ENCODE results near the gene PKNOX1.
"Not testable (repeated sequence)": the region's sequence is repeated elsewhere in the genome, so short reads cannot be mapped to it uniquely, and the experiment has no call there.

PKNOX1 gene

GRCh38 chr21:42973991-42974831 is at the start of gene PKNOX1:
TSS of gene PKNOX1 (plus strand) at chr21:42974562. CDS start at chr21:43004382, 29,820 bp downstream.
- DNase-seq (ENCODE audit: low read depth) = peak; percentile 76

- DNase-seq (ENCODE audit: low read depth) = no peak
Measured at GRCh38 chr21:42925114-42925926, 49.0 kb upstream of the PKNOX1 start, which contains the start of gene ERVH48-1. TSS of gene ERVH48-1 (minus strand) at chr21:42925630. CDS start at chr21:42919006, 6,624 bp downstream.

GRCh38 chr21:42927474-42928200 is 46.7 kb upstream of the PKNOX1 start:
- not testable (repeated sequence) for DNase-seq (ENCODE audit: low read depth)

- no peak for DNase-seq (ENCODE audit: low read depth)
Measured at GRCh38 chr21:42929969-42930368, 44.4 kb upstream of the PKNOX1 start.

GRCh38 chr21:42931560-42932235 is 42.7 kb upstream of the PKNOX1 start:
- DNase-seq (ENCODE audit: low read depth) = no peak

- not testable (repeated sequence) for DNase-seq (ENCODE audit: low read depth)
Measured at GRCh38 chr21:42932378-42933136, 41.8 kb upstream of the PKNOX1 start.

- DNase-seq (ENCODE audit: low read depth) = not testable (repeated sequence)
Measured at GRCh38 chr21:42933137-42933970, 41.0 kb upstream of the PKNOX1 start.

GRCh38 chr21:42933973-42934372 is 40.4 kb upstream of the PKNOX1 start:
- not testable (repeated sequence) for DNase-seq (ENCODE audit: low read depth)

GRCh38 chr21:42936360-42936759 is 38.0 kb upstream of the PKNOX1 start:
- not testable (repeated sequence) for DNase-seq (ENCODE audit: low read depth)

GRCh38 chr21:42937034-42937940 is 37.1 kb upstream of the PKNOX1 start:
- DNase-seq (ENCODE audit: low read depth) = not testable (repeated sequence)

GRCh38 chr21:42937960-42938605 is 36.3 kb upstream of the PKNOX1 start:
- DNase-seq (ENCODE audit: low read depth) = no peak

- DNase-seq (ENCODE audit: low read depth) = not testable (repeated sequence)
Measured at GRCh38 chr21:42938606-42938995, 35.8 kb upstream of the PKNOX1 start.

- peak; percentile 94 for DNase-seq (ENCODE audit: low read depth)
Measured at GRCh38 chr21:42939582-42940413, 34.6 kb upstream of the PKNOX1 start.

- DNase-seq (ENCODE audit: low read depth) = no peak
Measured at GRCh38 chr21:42941696-42942085, 32.7 kb upstream of the PKNOX1 start.

- no peak for DNase-seq (ENCODE audit: low read depth)
Measured at GRCh38 chr21:42942244-42942643, 32.1 kb upstream of the PKNOX1 start.

- not testable (repeated sequence) for DNase-seq (ENCODE audit: low read depth)
Measured at GRCh38 chr21:42949094-42949755, 25.1 kb upstream of the PKNOX1 start.

- not testable (repeated sequence) for DNase-seq (ENCODE audit: low read depth)
Measured at GRCh38 chr21:42951193-42951592, 23.2 kb upstream of the PKNOX1 start.
